ENCODE data around the gene MLX.

The MLX gene

GRCh38 chr17:42522798-42523278, 44.1 kb upstream of the MLX start:
- Histone ChIP-seq H3K36me3 (ENCODE audit: control insufficient read depth, low read length) (no peaks in the 10 kb centered on the region), H3K27me3 (ENCODE audit: control insufficient read depth, low read length) (peaks cover 32% of the 10 kb centered on the region), H3K9me3 (ENCODE audit: control insufficient read depth, insufficient read depth, low read length) (no peaks in the 10 kb centered on the region), H3F3A (ENCODE audit: control insufficient read depth, insufficient read depth) (no peaks in the 10 kb centered on the region), H4K20me1 (ENCODE audit: control insufficient read depth, insufficient read depth, low read depth, low read length) (no peaks in the 10 kb centered on the region), H3K79me2 (ENCODE audit: control insufficient read depth, low read length) (no peaks in the 10 kb centered on the region), H3K9me2 (replicated peaks; ENCODE audit: control insufficient read depth, low read length) (no peaks in the 10 kb centered on the region), H3K4me1 (ENCODE audit: control insufficient read depth, low read length) (no peaks in the 10 kb centered on the region), H3K27ac (ENCODE audit: low read depth, low read length) (no peak overlapping the region), H3K4me3 (ENCODE audit: low read length) (no peak overlapping the region), H3K4me2 (ENCODE audit: low read length) (no peak overlapping the region)
- TF ChIP-seq EZH2phosphoT487 (IDR thresholded peaks at IDR 0.05; ENCODE audit: borderline replicate concordance, low read length) (no peak), CTCF (IDR thresholded peaks at IDR 0.05; ENCODE audit: low read depth, low read length, poor library complexity, severe bottlenecking) (no peak)

- Histone ChIP-seq H3F3A (ENCODE audit: control insufficient read depth, insufficient read depth) (peaks cover 2% of the 10 kb centered on the region; the same call in 1 of the 2 replicates), H3K27ac (ENCODE audit: low read depth, low read length) (no peak overlapping the region), H3K79me2 (ENCODE audit: control insufficient read depth, low read length) (no peaks in the 10 kb centered on the region)
Observed at GRCh38 chr17:42525221-42525620, 41.7 kb upstream of the MLX start.

GRCh38 chr17:42526031-42526444, 40.9 kb upstream of the MLX start:
- H3K27me3 ChIP-seq (ENCODE audit: control insufficient read depth, low read length) = peaks cover 7% of the 10 kb centered on the region; the same call in 1 of the 2 replicates
- TF ChIP-seq EZH2phosphoT487 (IDR thresholded peaks at IDR 0.05; ENCODE audit: borderline replicate concordance, low read length) (no peak), CTCF (IDR thresholded peaks at IDR 0.05; ENCODE audit: low read depth, low read length, poor library complexity, severe bottlenecking) (no peak)
- no peak overlapping the region for H3K4me2 ChIP-seq (ENCODE audit: low read length)
- H3K9me3 ChIP-seq (ENCODE audit: control insufficient read depth, insufficient read depth, low read length) = no peaks in the 10 kb centered on the region
- H3K9me2 ChIP-seq (replicated peaks; ENCODE audit: control insufficient read depth, low read length) = no peaks in the 10 kb centered on the region
- no peaks in the 10 kb centered on the region for H3K79me2 ChIP-seq (ENCODE audit: control insufficient read depth, low read length)
- no peak overlapping the region for H3K4me3 ChIP-seq (ENCODE audit: low read length)
- peaks cover 9% of the 10 kb centered on the region for H3F3A ChIP-seq (ENCODE audit: control insufficient read depth, insufficient read depth)
- H3K27ac ChIP-seq (ENCODE audit: low read depth, low read length) = no peak overlapping the region
- H3K4me1 ChIP-seq (ENCODE audit: control insufficient read depth, low read length) = peaks cover 13% of the 10 kb centered on the region
- H3K36me3 ChIP-seq (ENCODE audit: control insufficient read depth, low read length) = no peaks in the 10 kb centered on the region
- no peaks in the 10 kb centered on the region for H4K20me1 ChIP-seq (ENCODE audit: control insufficient read depth, insufficient read depth, low read depth, low read length)

More at GRCh38 chr17:42525221-42525620, 41.7 kb upstream of the MLX start:
- Histone ChIP-seq H3K36me3 (ENCODE audit: control insufficient read depth, low read length) (no peaks in the 10 kb centered on the region), H3K4me2 (ENCODE audit: low read length) (no peak overlapping the region), H4K20me1 (ENCODE audit: control insufficient read depth, insufficient read depth, low read depth, low read length) (no peaks in the 10 kb centered on the region), H3K4me3 (ENCODE audit: low read length) (no peak overlapping the region), H3K27me3 (ENCODE audit: control insufficient read depth, low read length) (peaks cover 9% of the 10 kb centered on the region; the same call in 1 of the 2 replicates), H3K4me1 (ENCODE audit: control insufficient read depth, low read length) (peaks cover 5% of the 10 kb centered on the region), H3K9me3 (ENCODE audit: control insufficient read depth, insufficient read depth, low read length) (no peaks in the 10 kb centered on the region), H3K9me2 (replicated peaks; ENCODE audit: control insufficient read depth, low read length) (no peaks in the 10 kb centered on the region)
- TF ChIP-seq EZH2phosphoT487 (IDR thresholded peaks at IDR 0.05; ENCODE audit: borderline replicate concordance, low read length) = no peak
- no peak for TF ChIP-seq CTCF (IDR thresholded peaks at IDR 0.05; ENCODE audit: low read depth, low read length, poor library complexity, severe bottlenecking)

Data from DOHH2 (cell line).